ENCODE results near the gene LYZL1.

Gene LYZL1

GRCh38 chr10:29266641-29267040, 22.2 kb upstream of the LYZL1 start:
- no peak for TF ChIP-seq CTCF (IDR thresholded peaks at IDR 0.05; ENCODE audit: low read depth, low read length)
- Histone ChIP-seq H3K36me3 (no peaks in the 10 kb centered on the region), H3K9me3 (ENCODE audit: severe bottlenecking) (no peaks in the 10 kb centered on the region), H3K4me3 (ENCODE audit: low read depth, low read length) (no peak overlapping the region), H3K27me3 (ENCODE audit: insufficient read depth, low read depth, severe bottlenecking) (no peaks in the 10 kb centered on the region), H3K27ac (no peak overlapping the region)
- DNase-seq: no peak

GRCh38 chr10:29268011-29268410, 20.9 kb upstream of the LYZL1 start:
- DNase-seq: no peak
- H3K4me3 ChIP-seq (ENCODE audit: low read depth, low read length): no peak overlapping the region
- H3K36me3 ChIP-seq: no peaks in the 10 kb centered on the region

GRCh38 chr10:29269486-29269885, 19.4 kb upstream of the LYZL1 start:
- no peak for DNase-seq

More at GRCh38 chr10:29268011-29268410, 20.9 kb upstream of the LYZL1 start:
- Histone ChIP-seq H3K27ac (no peak overlapping the region), H3K27me3 (ENCODE audit: insufficient read depth, low read depth, severe bottlenecking) (no peaks in the 10 kb centered on the region), H3K9me3 (ENCODE audit: severe bottlenecking) (no peaks in the 10 kb centered on the region)
- TF ChIP-seq CTCF (IDR thresholded peaks at IDR 0.05; ENCODE audit: low read depth, low read length): no peak

GRCh38 chr10:29270883-29271282, 18.0 kb upstream of the LYZL1 start:
- Histone ChIP-seq H3K36me3 (no peaks in the 10 kb centered on the region), H3K27me3 (ENCODE audit: insufficient read depth, low read depth, severe bottlenecking) (no peaks in the 10 kb centered on the region), H3K9me3 (ENCODE audit: severe bottlenecking) (no peaks in the 10 kb centered on the region), H3K27ac (no peak overlapping the region), H3K4me3 (ENCODE audit: low read depth, low read length) (no peak overlapping the region)
- TF ChIP-seq CTCF (IDR thresholded peaks at IDR 0.05; ENCODE audit: low read depth, low read length): no peak
- no peak for DNase-seq

More at GRCh38 chr10:29269486-29269885, 19.4 kb upstream of the LYZL1 start:
- H3K27ac ChIP-seq: no peak overlapping the region
- H3K36me3 ChIP-seq: no peaks in the 10 kb centered on the region
- TF ChIP-seq CTCF (IDR thresholded peaks at IDR 0.05; ENCODE audit: low read depth, low read length): no peak
- H3K4me3 ChIP-seq (ENCODE audit: low read depth, low read length): no peak overlapping the region
- no peaks in the 10 kb centered on the region for H3K27me3 ChIP-seq (ENCODE audit: insufficient read depth, low read depth, severe bottlenecking)
- H3K9me3 ChIP-seq (ENCODE audit: severe bottlenecking): no peaks in the 10 kb centered on the region

GRCh38 chr10:29271877-29272276, 17.0 kb upstream of the LYZL1 start:
- H3K36me3 ChIP-seq: no peaks in the 10 kb centered on the region
- H3K27ac ChIP-seq: no peak overlapping the region
- H3K4me3 ChIP-seq (ENCODE audit: low read depth, low read length): no peak overlapping the region
- DNase-seq: no peak
- no peaks in the 10 kb centered on the region for H3K27me3 ChIP-seq (ENCODE audit: insufficient read depth, low read depth, severe bottlenecking)
- TF ChIP-seq CTCF (IDR thresholded peaks at IDR 0.05; ENCODE audit: low read depth, low read length): no peak
- H3K9me3 ChIP-seq (ENCODE audit: severe bottlenecking): no peaks in the 10 kb centered on the region

- Histone ChIP-seq H3K27ac (no peak overlapping the region), H3K9me3 (ENCODE audit: severe bottlenecking) (no peaks in the 10 kb centered on the region), H3K36me3 (no peaks in the 10 kb centered on the region), H3K27me3 (ENCODE audit: insufficient read depth, low read depth, severe bottlenecking) (no peaks in the 10 kb centered on the region), H3K4me3 (ENCODE audit: low read depth, low read length) (no peak overlapping the region)
- DNase-seq: no peak
- TF ChIP-seq CTCF (IDR thresholded peaks at IDR 0.05; ENCODE audit: low read depth, low read length): no peak
These were observed 15.4 kb upstream of the LYZL1 start for GRCh38 chr10:29273478-29273877.
